Measurements from ENCODE around the gene RASGEF1B. TPM values are rescaled to one million over a fixed set of nuclear protein-coding genes. Genes with fewer than 3 reads are reported as not detected.
"Not testable (repeated sequence)": the region's sequence is repeated elsewhere in the genome, so short reads cannot be mapped to it uniquely, and the experiment has no call there.

Gene RASGEF1B
- total RNA-seq, 1 experiment from 2014 or later, result 1.1 TPM

GRCh38 chr4:81431971-81432370, 39.7 kb downstream of the RASGEF1B start:
- no peak for DNase-seq (ENCODE audit: low read depth)

GRCh38 chr4:81429607-81430006, 42.1 kb downstream of the RASGEF1B start:
- no peak for DNase-seq (ENCODE audit: low read depth)

GRCh38 chr4:81429031-81429430, 42.7 kb downstream of the RASGEF1B start:
- no peak for DNase-seq (ENCODE audit: low read depth)

GRCh38 chr4:81428002-81428401, 43.7 kb downstream of the RASGEF1B start:
- no peak for DNase-seq (ENCODE audit: low read depth)

- DNase-seq (ENCODE audit: low read depth), result peak; percentile 29
These were observed 44.3 kb downstream of the RASGEF1B start for GRCh38 chr4:81427344-81427821.

GRCh38 chr4:81426770-81427289, 44.9 kb downstream of the RASGEF1B start:
- no peak for DNase-seq (ENCODE audit: low read depth)

GRCh38 chr4:81424816-81425755, 46.6 kb downstream of the RASGEF1B start:
- DNase-seq (ENCODE audit: low read depth), result no peak

- DNase-seq (ENCODE audit: low read depth), result no peak
These were observed 47.4 kb downstream of the RASGEF1B start for GRCh38 chr4:81424336-81424735.

GRCh38 chr4:81422595-81422994, 49.1 kb downstream of the RASGEF1B start:
- no peak for DNase-seq (ENCODE audit: low read depth)

GRCh38 chr4:81421346-81422218, 50.1 kb downstream of the RASGEF1B start:
- peak; percentile 69 for DNase-seq (ENCODE audit: low read depth)

- no peak for DNase-seq (ENCODE audit: low read depth)
These were observed 53.1 kb downstream of the RASGEF1B start for GRCh38 chr4:81418572-81418971.

GRCh38 chr4:81412946-81413495, 58.7 kb downstream of the RASGEF1B start:
- DNase-seq (ENCODE audit: low read depth), result no peak

GRCh38 chr4:81410680-81411079, 61.0 kb downstream of the RASGEF1B start:
- DNase-seq (ENCODE audit: low read depth), result no peak

- DNase-seq (ENCODE audit: low read depth), result no peak
These were observed 61.9 kb downstream of the RASGEF1B start for GRCh38 chr4:81409836-81410235.

- no peak for DNase-seq (ENCODE audit: low read depth)
These were observed 63.4 kb downstream of the RASGEF1B start for GRCh38 chr4:81408341-81408740.

GRCh38 chr4:81407726-81408125, 64.0 kb downstream of the RASGEF1B start:
- no peak for DNase-seq (ENCODE audit: low read depth)

- not testable (repeated sequence) for DNase-seq (ENCODE audit: low read depth)
These were observed 65.2 kb downstream of the RASGEF1B start for GRCh38 chr4:81406481-81406880.

GRCh38 chr4:81405900-81406401, 65.8 kb downstream of the RASGEF1B start:
- DNase-seq (ENCODE audit: low read depth), result peak; percentile 56

- no peak for DNase-seq (ENCODE audit: low read depth)
These were observed 67.0 kb downstream of the RASGEF1B start for GRCh38 chr4:81404741-81405140.

- no peak for DNase-seq (ENCODE audit: low read depth)
These were observed 67.4 kb downstream of the RASGEF1B start for GRCh38 chr4:81404294-81404693.

GRCh38 chr4:81399306-81400086, 72.2 kb downstream of the RASGEF1B start:
- DNase-seq (ENCODE audit: low read depth), result no peak

Measured in Daoy (cell line).